GM12878 (cell line): ENCODE results near the gene RETSAT. TPM values are rescaled to one million over a fixed set of nuclear protein-coding genes. Genes with fewer than 3 reads are reported as not detected.

ENCODE experiments used
- ATAC-seq: fragments of 200-7000 bp; cut with Tn5 transposase; 3 replicates; pipeline ENCODE4 v1.9.1; 2020; ENCODE audit warnings: mild to moderate bottlenecking, moderate library complexity
- BruUV-seq: library from RNA; stranded (reverse); fragments of 400-500 nt; replicated peaks from 2 replicates; lab custom pipeline; 2021; lab: Mats Ljungman, UMichigan
- CTCF ChIA-PET: fragments of 300-600 bp; sonication (Branson Sonifier 250); formaldehyde crosslinking; extraction: SDS; loops from one replicate; lab custom pipeline; 2021; ENCODE audit warnings: inconsistent platforms; lab: Yijun Ruan, JAX
- POLR2A ChIA-PET: fragments of 350-600 bp; formaldehyde crosslinking; extraction: SDS; loops from one replicate; lab custom pipeline; 2021; ENCODE audit warnings: inconsistent platforms; lab: Charles Lee
- RAD21 ChIA-PET: fragments of 300-600 bp; sonication (Branson Sonifier 250); formaldehyde crosslinking; loops from one replicate; lab custom pipeline; 2023; ENCODE audit warnings: antibody characterized with exemption; ENCODE audit not compliant: unreplicated experiment; lab: Charles Lee
- SMC1A ChIA-PET: fragments of 300-600 bp; sonication (Branson Sonifier 250); formaldehyde crosslinking; loops from one replicate; lab custom pipeline; 2023; ENCODE audit not compliant: unreplicated experiment, uncharacterized antibody; lab: Charles Lee
- DNase-seq: peaks from one replicate; pipeline ENCODE4 v3.0.0-alpha.2; 2011; ENCODE audit warnings: low read depth, low spot score
- FAIRE-seq: peaks from 3 replicates; lab custom pipeline; 2011; peaks lifted over from hg19 to GRCh38; lab: Jason Lieb, UNC
- H2AFZ ChIP-seq: 2 replicates; pipeline ENCODE4 v1.6.0; 2011; ENCODE audit warnings: low read depth, low read length, control low read depth; ENCODE audit not compliant: control insufficient read depth
- H3K27ac ChIP-seq: 2 replicates; pipeline ENCODE4 v1.5.1; 2011; ENCODE audit warnings: control low read depth; ENCODE audit not compliant: control insufficient read depth, insufficient read depth
- H3K27me3 ChIP-seq, 2 experiments: replicated peaks in 1 of 2; 2 replicates each; pipeline versions ENCODE4 v1.6.0 to v1.6.1; 2011; ENCODE audit warnings: low read length in 1 of 2; ENCODE audit not compliant: control insufficient read depth in 2 of 2, insufficient read depth in 2 of 2
- H3K36me3 ChIP-seq, 2 experiments: 2 replicates each; pipeline ENCODE4 v1.5.1; 2011; ENCODE audit warnings: low read length in 1 of 2; ENCODE audit not compliant: control insufficient read depth in 2 of 2, insufficient read depth in 2 of 2
- H3K4me1 ChIP-seq: 2 replicates; pipeline ENCODE4 v1.6.1; 2011; ENCODE audit warnings: mild to moderate bottlenecking, low read length, moderate library complexity, mixed read lengths; ENCODE audit not compliant: control insufficient read depth, insufficient read depth
- H3K4me2 ChIP-seq: 2 replicates; pipeline ENCODE4 v1.6.0; 2011; ENCODE audit warnings: control low read depth; ENCODE audit not compliant: control insufficient read depth, insufficient read depth
- H3K4me3 ChIP-seq: fragments of 200-600 bp; sonication (generic); 2 replicates; pipeline ENCODE4 v1.5.1; 2016
- H3K79me2 ChIP-seq: 2 replicates; pipeline ENCODE4 v1.6.0; 2011; ENCODE audit warnings: low read length; ENCODE audit not compliant: control insufficient read depth, insufficient read depth
- H3K9ac ChIP-seq: 2 replicates; pipeline ENCODE4 v1.8.0; 2011; ENCODE audit warnings: low read length, control low read depth, mixed read lengths; ENCODE audit not compliant: control insufficient read depth, insufficient read depth
- H3K9me3 ChIP-seq: replicated peaks from 3 replicates; pipeline ENCODE4 v1.5.1; 2011; ENCODE audit warnings: mild to moderate bottlenecking, low read length; ENCODE audit not compliant: control insufficient read depth, insufficient read depth
- H4K20me1 ChIP-seq: 2 replicates; pipeline ENCODE4 v1.6.0; 2011; ENCODE audit not compliant: control insufficient read depth, insufficient read depth
- EGR1 ChIP-seq, 2 experiments: IDR thresholded peaks; 1 replicate in 1 of 2; 2 replicates in 1 of 2; pipeline ENCODE4 v1.6.1; 2011 to 2012; ENCODE audit warnings: low read depth in 2 of 2, low read length in 2 of 2, borderline replicate concordance in 1 of 2, mild to moderate bottlenecking in 1 of 2, moderate library complexity in 1 of 2
- SPI1 ChIP-seq: IDR thresholded peaks from 2 replicates; pipeline ENCODE4 v1.6.1; 2011; ENCODE audit warnings: low read depth, mild to moderate bottlenecking, low read length, moderate library complexity, borderline replicate concordance; ENCODE audit not compliant: insufficient read depth
- ZNF687 ChIP-seq: fragments of 450-650 bp; IDR thresholded peaks from 2 replicates; pipeline ENCODE4 v1.6.1; 2017; ENCODE audit warnings: mild to moderate bottlenecking, moderate library complexity
- WGBS: methylation state at CpG from one replicate; pipeline ENCODE4 v1.1.6; 2016; ENCODE audit warnings: low lambda C conversion rate; ENCODE audit not compliant: insufficient replicate concordance, insufficient coverage; ENCODE audit errors: missing lambda C conversion rate; 5-methylcytosine and 5-hydroxymethylcytosine counted together
- in situ Hi-C: fragments of 300-500 bp; cut with MboI; formaldehyde crosslinking; loops from 9 replicates; pipeline ENCODE4 v1.14.3; 2018; ENCODE audit warnings: mixed read lengths
- intact Hi-C: fragments of 100-400 bp; cut with micrococcal nuclease; formaldehyde crosslinking; loops from one replicate; pipeline ENCODE4 v1.14.2; 2022; ENCODE audit not compliant: unreplicated experiment
- polyA plus RNA-seq, 11 experiments: library from polyadenylated mRNA; depleted of rRNA in 4 of 11; unstranded in 6 of 11; stranded (reverse) in 5 of 11; fragments of >200 nt; fragmentation: Nextera tagmentation in 4 of 11; fragmentation: Illumina TruSeq in 1 of 11; extraction: Ambion mirVana in 4 of 11; extraction: Trizol in 1 of 11; gene quantifications; 1 replicate in 1 of 11; 2 replicates in 10 of 11; pipeline versions ENCODE4 v1.2.1 to v1.2.3, GENCODE V29; 2011 to 2016; ENCODE audit warnings: inconsistent platforms in 2 of 11, missing spikeins in 2 of 11, low read depth in 1 of 11
- total RNA-seq, 4 experiments: library from RNA; depleted of rRNA in 3 of 4; stranded (reverse); fragments of >200 nt in 3 of 4; fragmentation: Illumina TruSeq in 1 of 4; extraction: Trizol in 1 of 4; gene quantifications; 2 replicates each; pipeline versions ENCODE4 v1.2.1 to v1.2.3, GENCODE V29; 2013 to 2021

RETSAT gene
- total and polyA plus RNA-seq, 10 of the 15 experiments (the other 5 are each of a cell fraction or from before 2014, with no cell fraction given): 3.3 to 28.8 (median 22.0) TPM

DNA sequence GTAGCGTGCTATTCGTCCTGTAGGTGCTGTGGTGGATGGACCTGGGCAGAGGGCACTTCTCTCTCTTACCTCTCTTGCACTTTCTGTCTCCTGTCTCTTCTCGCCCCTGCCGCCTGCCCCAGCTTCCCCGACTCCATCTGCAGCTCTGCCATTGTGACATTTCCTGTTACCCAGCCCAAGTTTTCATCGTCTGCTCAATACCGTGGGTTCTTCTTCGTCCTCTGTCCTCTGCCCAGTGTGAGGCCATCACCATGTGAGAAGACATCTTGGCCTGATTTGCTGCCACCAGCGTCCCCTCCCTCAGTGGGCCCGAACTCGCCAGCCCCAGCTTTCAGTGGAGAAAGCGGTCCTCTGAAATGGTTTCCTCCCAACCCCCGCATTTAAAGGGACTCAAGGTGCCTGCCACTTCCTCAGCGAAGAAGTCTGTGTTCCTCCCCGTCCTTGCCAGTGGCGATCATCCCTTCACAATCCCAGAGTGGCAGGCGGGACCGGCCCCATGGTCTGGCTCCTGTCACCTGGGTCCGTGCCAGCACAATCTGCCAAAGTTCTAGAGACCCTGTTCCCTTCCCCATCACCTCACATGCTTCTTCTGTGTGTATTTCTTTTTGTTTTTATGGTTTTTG, 44.5 kb downstream of the RETSAT start:
- SMC1A ChIA-PET: interaction anchor here (1.0 to 1.7 kb wide), 3 partner anchors 10 to 16 kb away, joined by 3 to 6 read pairs (median 3); no protein-coding TSS in a partner anchor
- no peaks in the 10 kb centered on the region for H3K79me2 ChIP-seq
- ATAC-seq: peak; percentile 22

More for the DNA sequence above, 44.5 kb downstream of the RETSAT start:
- peaks cover 19% of the 10 kb centered on the region for H3K4me1 ChIP-seq
- FAIRE-seq: no peak
- WGBS: 36% methylated on average over 19 of the region's 19 CpGs
- H3K4me3 ChIP-seq: no peak overlapping the region
- ChIA-PET POLR2A (interaction anchor here (0.8 to 1.5 kb wide), 3 partner anchors 12 to 56 kb away, joined by 3 to 4 read pairs (median 3); no protein-coding TSS in a partner anchor), CTCF (interaction anchor here (0.7 to 3.2 kb wide), 4 partner anchors 8 to 1007 kb away, joined by 3 to 27 read pairs (median 4); no protein-coding TSS in a partner anchor), RAD21 (interaction anchor here (1.0 to 2.3 kb wide), 2 partner anchors 9 to 17 kb away, joined by 3 to 7 read pairs; no protein-coding TSS in a partner anchor)
- peak overlapping the region; percentile 65 for H3K4me2 ChIP-seq
- in situ Hi-C loops: no loop called here
- H4K20me1 ChIP-seq: no peaks in the 10 kb centered on the region
- H3K27ac ChIP-seq: peak overlapping the region; percentile 42
- peaks cover 0 to 5% of the 10 kb centered on the region in 2 experiments; a peak in 2 of 4 replicates for H3K36me3 ChIP-seq
- H3K9ac ChIP-seq: no peak overlapping the region
- H3K27me3 ChIP-seq: no peaks in the 10 kb centered on the region
- intact Hi-C loops: no loop called here
- 0 out of 3 replicates have a peak, but pooled peaks of 1 of the 2 experiments have one; percentile 14 for TF ChIP-seq EGR1 (IDR thresholded peaks at IDR 0.05; ENCODE audit: borderline replicate concordance in 1 of 2, low read depth in 2 of 2, low read length in 2 of 2)
- TF ChIP-seq SPI1: 0 out of 2 replicates have a peak, but pooled peaks have one; percentile 33
- no peak for TF ChIP-seq ZNF687
- no peaks in the 10 kb centered on the region for H3K9me3 ChIP-seq
- no TSS peak for BruUV-seq
- H2AFZ ChIP-seq: peak overlapping the region; percentile 29
- no peak for DNase-seq
